ENCODE data around the gene IL1RAPL1.

IL1RAPL1 gene

DNA sequence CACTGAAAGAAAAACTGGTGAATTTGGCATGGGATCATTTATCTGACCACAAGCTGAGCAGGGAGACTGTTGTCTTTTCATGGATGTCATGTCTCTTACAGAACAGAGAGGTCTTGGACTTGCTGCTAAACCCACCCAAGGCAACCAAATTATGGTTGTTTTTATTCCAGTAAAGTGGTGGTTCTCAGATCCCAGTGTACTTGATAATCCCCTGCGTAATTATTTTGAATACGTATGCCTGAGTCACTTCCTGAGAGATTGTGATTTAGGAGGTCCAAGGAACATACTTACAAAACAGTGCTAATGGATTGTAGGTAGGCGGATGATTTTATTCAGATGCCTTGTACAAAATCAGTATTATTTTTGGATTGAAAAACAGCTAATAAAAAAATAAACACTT is 585.6 kb downstream of the IL1RAPL1 start:
- Histone ChIP-seq H3K27me3 (no peaks in the 10 kb centered on the region), H3K4me1 (no peaks in the 10 kb centered on the region), H3K4me3 (ENCODE audit: low read depth, low read length) (no peak overlapping the region), H3K36me3 (no peaks in the 10 kb centered on the region), H3K9me3 (no peaks in the 10 kb centered on the region)
- TF ChIP-seq, protein P1, sequence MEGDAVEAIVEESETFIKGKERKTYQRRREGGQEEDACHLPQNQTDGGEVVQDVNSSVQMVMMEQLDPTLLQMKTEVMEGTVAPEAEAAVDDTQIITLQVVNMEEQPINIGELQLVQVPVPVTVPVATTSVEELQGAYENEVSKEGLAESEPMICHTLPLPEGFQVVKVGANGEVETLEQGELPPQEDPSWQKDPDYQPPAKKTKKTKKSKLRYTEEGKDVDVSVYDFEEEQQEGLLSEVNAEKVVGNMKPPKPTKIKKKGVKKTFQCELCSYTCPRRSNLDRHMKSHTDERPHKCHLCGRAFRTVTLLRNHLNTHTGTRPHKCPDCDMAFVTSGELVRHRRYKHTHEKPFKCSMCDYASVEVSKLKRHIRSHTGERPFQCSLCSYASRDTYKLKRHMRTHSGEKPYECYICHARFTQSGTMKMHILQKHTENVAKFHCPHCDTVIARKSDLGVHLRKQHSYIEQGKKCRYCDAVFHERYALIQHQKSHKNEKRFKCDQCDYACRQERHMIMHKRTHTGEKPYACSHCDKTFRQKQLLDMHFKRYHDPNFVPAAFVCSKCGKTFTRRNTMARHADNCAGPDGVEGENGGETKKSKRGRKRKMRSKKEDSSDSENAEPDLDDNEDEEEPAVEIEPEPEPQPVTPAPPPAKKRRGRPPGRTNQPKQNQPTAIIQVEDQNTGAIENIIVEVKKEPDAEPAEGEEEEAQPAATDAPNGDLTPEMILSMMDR (IDR thresholded peaks at IDR 0.05; ENCODE audit: low read depth, low read length): no peak
- DNase-seq: no peak

GRCh38 chrX:29187264-29187663 is 600.0 kb downstream of the IL1RAPL1 start:
- H3K27me3 ChIP-seq: no peaks in the 10 kb centered on the region
- no peaks in the 10 kb centered on the region for H3K9me3 ChIP-seq
- no peaks in the 10 kb centered on the region for H3K4me1 ChIP-seq
- no peaks in the 10 kb centered on the region for H3K36me3 ChIP-seq
- H3K4me3 ChIP-seq (ENCODE audit: low read depth, low read length): no peak overlapping the region
- TF ChIP-seq, protein P1 (IDR thresholded peaks at IDR 0.05; ENCODE audit: low read depth, low read length): no peak
- no peak for DNase-seq

DNA sequence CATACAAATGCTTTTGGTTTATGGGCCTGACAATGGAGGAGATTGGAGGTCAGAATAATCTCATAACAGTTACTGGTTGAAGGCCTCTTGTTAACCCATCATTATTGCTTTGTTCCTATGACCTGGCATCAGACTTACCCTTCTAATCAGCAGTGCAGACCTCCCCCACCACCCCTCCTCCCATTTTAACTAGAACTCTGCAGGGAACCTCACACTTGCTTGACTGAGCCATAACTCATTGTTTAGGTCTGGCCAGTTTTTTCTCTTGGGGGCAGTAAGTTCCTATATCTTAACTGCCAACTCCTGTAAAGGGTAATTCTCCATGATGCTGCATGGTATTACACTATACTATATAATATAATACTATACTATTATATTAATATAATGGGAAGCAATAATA is 609.3 kb downstream of the IL1RAPL1 start:
- no peaks in the 10 kb centered on the region for H3K27me3 ChIP-seq
- no peaks in the 10 kb centered on the region for H3K9me3 ChIP-seq
- no peaks in the 10 kb centered on the region for H3K4me1 ChIP-seq
- TF ChIP-seq, protein P1 (IDR thresholded peaks at IDR 0.05; ENCODE audit: low read depth, low read length): no peak
- no peak overlapping the region for H3K4me3 ChIP-seq (ENCODE audit: low read depth, low read length)
- H3K36me3 ChIP-seq: no peaks in the 10 kb centered on the region
- no peak for DNase-seq

- H3K4me3 ChIP-seq (ENCODE audit: low read depth, low read length): no peak overlapping the region
- no peak for DNase-seq
- H3K9me3 ChIP-seq: no peaks in the 10 kb centered on the region
Measured at GRCh38 chrX:29215251-29215650, 628.0 kb downstream of the IL1RAPL1 start.

GRCh38 chrX:29225670-29226069 is 638.4 kb downstream of the IL1RAPL1 start:
- H3K27me3 ChIP-seq: no peaks in the 10 kb centered on the region
- no peak overlapping the region for H3K4me3 ChIP-seq (ENCODE audit: low read depth, low read length)
- H3K4me1 ChIP-seq: no peaks in the 10 kb centered on the region
- TF ChIP-seq, protein P1 (IDR thresholded peaks at IDR 0.05; ENCODE audit: low read depth, low read length): no peak
- no peak for DNase-seq
- H3K36me3 ChIP-seq: no peaks in the 10 kb centered on the region
- no peaks in the 10 kb centered on the region for H3K9me3 ChIP-seq

More at GRCh38 chrX:29215251-29215650, 628.0 kb downstream of the IL1RAPL1 start:
- no peaks in the 10 kb centered on the region for H3K36me3 ChIP-seq
- no peaks in the 10 kb centered on the region for H3K4me1 ChIP-seq
- H3K27me3 ChIP-seq: no peaks in the 10 kb centered on the region
- TF ChIP-seq, protein P1 (IDR thresholded peaks at IDR 0.05; ENCODE audit: low read depth, low read length): no peak

DNA sequence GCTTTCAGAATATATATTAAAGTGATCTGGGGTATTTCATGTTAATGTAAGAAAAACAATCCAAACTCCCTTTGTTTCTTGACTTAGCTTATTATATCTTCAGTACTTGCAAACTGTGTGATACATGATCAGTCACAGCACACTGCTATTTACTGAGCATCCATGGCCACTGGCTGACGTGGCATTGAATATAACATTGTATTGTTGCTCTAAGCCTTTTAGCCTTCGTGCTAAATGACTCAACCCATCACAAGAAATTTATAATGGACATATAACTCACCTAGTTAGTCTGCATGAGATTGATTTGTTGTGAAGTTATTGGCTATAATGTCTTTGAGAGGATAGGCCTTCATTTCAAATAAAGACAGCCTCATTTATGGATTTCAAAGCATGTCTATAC is 642.6 kb downstream of the IL1RAPL1 start:
- no peaks in the 10 kb centered on the region for H3K36me3 ChIP-seq
- H3K9me3 ChIP-seq: no peaks in the 10 kb centered on the region
- TF ChIP-seq, protein P1 (IDR thresholded peaks at IDR 0.05; ENCODE audit: low read depth, low read length): no peak
- no peak overlapping the region for H3K4me3 ChIP-seq (ENCODE audit: low read depth, low read length)
- no peak for DNase-seq
- H3K27me3 ChIP-seq: no peaks in the 10 kb centered on the region
- H3K4me1 ChIP-seq: no peaks in the 10 kb centered on the region
